Measurements from ENCODE around the gene B3GAT3.
A peak's percentile ranks its signal among the peaks of the same experiment; 100 is the strongest.
"Not testable (repeated sequence)": the region's sequence is repeated elsewhere in the genome, so short reads cannot be mapped to it uniquely, and the experiment has no call there.

Gene B3GAT3

GRCh38 chr11:62603776-62604299, 17.9 kb downstream of the B3GAT3 start:
- DNase-seq (ENCODE audit: low spot score), result no peak

- DNase-seq (ENCODE audit: low spot score), result no peak
These were observed 18.7 kb downstream of the B3GAT3 start for GRCh38 chr11:62603072-62603408.

- peak; percentile 36 for DNase-seq (ENCODE audit: low spot score)
These were observed 19.4 kb downstream of the B3GAT3 start for GRCh38 chr11:62602141-62603071.

GRCh38 chr11:62601372-62602140, 20.2 kb downstream of the B3GAT3 start, which contains the start of gene MTA2:
TSS of gene MTA2 (minus strand) at chr11:62601865. CDS start at chr11:62601450, 415 bp downstream.
- DNase-seq (ENCODE audit: low spot score), result peak; percentile 99

- peak; percentile 18 for DNase-seq (ENCODE audit: low spot score)
These were observed 20.7 kb downstream of the B3GAT3 start for GRCh38 chr11:62601122-62601371.

GRCh38 chr11:62600367-62601121, 21.2 kb downstream of the B3GAT3 start:
- peak; percentile 19 for DNase-seq (ENCODE audit: low spot score)

- no peak for DNase-seq (ENCODE audit: low spot score)
These were observed 21.9 kb downstream of the B3GAT3 start for GRCh38 chr11:62599901-62600300.

GRCh38 chr11:62599069-62599696, 22.6 kb downstream of the B3GAT3 start:
- DNase-seq (ENCODE audit: low spot score), result peak; percentile 98

- DNase-seq (ENCODE audit: low spot score), result no peak
These were observed 26.7 kb downstream of the B3GAT3 start for GRCh38 chr11:62595124-62595523.

- peak; percentile 80 for DNase-seq (ENCODE audit: low spot score)
These were observed 28.2 kb downstream of the B3GAT3 start for GRCh38 chr11:62593434-62594044.

GRCh38 chr11:62592989-62593421, 28.8 kb downstream of the B3GAT3 start:
- DNase-seq (ENCODE audit: low spot score), result no peak

GRCh38 chr11:62592146-62592815, 29.5 kb downstream of the B3GAT3 start:
- DNase-seq (ENCODE audit: low spot score), result no peak

GRCh38 chr11:62591448-62592145, 30.2 kb downstream of the B3GAT3 start, which contains the start of gene TUT1:
TSS of gene TUT1 (minus strand) at chr11:62591523. CDS start at chr11:62591485, 38 bp downstream.
- peak; percentile 98 for DNase-seq (ENCODE audit: low spot score)

- peak; percentile 19 for DNase-seq (ENCODE audit: low spot score)
These were observed 32.7 kb downstream of the B3GAT3 start for GRCh38 chr11:62588966-62589637.

GRCh38 chr11:62585356-62585755, 36.4 kb downstream of the B3GAT3 start:
- not testable (repeated sequence) for DNase-seq (ENCODE audit: low spot score)

GRCh38 chr11:62581735-62582134, 40.1 kb downstream of the B3GAT3 start:
- DNase-seq (ENCODE audit: low spot score), result not testable (repeated sequence)

GRCh38 chr11:62580959-62581715, 40.6 kb downstream of the B3GAT3 start:
- no peak for DNase-seq (ENCODE audit: low spot score)

- no peak for DNase-seq (ENCODE audit: low spot score)
These were observed 42.5 kb downstream of the B3GAT3 start for GRCh38 chr11:62579252-62579651.

GRCh38 chr11:62578541-62578940, 43.2 kb downstream of the B3GAT3 start:
- no peak for DNase-seq (ENCODE audit: low spot score)
